22Rv1 (cell line): ENCODE data around the gene VASN.

Source experiments
- H3K27ac ChIP-seq: fragments of 450-650 bp; 2 replicates; pipeline ENCODE4 v1.5.1; 2017
- CTCF ChIP-seq: fragments of 450-650 bp; IDR thresholded peaks from 2 replicates; pipeline ENCODE4 v1.5.1; 2017; ENCODE audit warnings: mild to moderate bottlenecking
- ZFX ChIP-seq: fragments of 450-650 bp; IDR thresholded peaks from 2 replicates; pipeline ENCODE4 v1.6.1; 2017; ENCODE audit warnings: antibody characterized with exemption, borderline replicate concordance

Gene VASN

GRCh38 chr16:4426722-4427372, 55.2 kb downstream of the VASN start:
- H3K27ac ChIP-seq: peak overlapping the region; percentile 91
- no peak for TF ChIP-seq ZFX
- no peak for TF ChIP-seq CTCF

- TF ChIP-seq CTCF (no peak), ZFX (no peak)
- H3K27ac ChIP-seq: no peak overlapping the region
These were observed 56.9 kb downstream of the VASN start for GRCh38 chr16:4428500-4428899.

- no peak overlapping the region for H3K27ac ChIP-seq
- TF ChIP-seq ZFX (no peak), CTCF (no peak)
These were observed 59.4 kb downstream of the VASN start for GRCh38 chr16:4431023-4431422.
